ENCODE measurements around the gene SVIL.
"Not testable (repeated sequence)": the region's sequence is repeated elsewhere in the genome, so short reads cannot be mapped to it uniquely, and the experiment has no call there.

The SVIL gene

DNA sequence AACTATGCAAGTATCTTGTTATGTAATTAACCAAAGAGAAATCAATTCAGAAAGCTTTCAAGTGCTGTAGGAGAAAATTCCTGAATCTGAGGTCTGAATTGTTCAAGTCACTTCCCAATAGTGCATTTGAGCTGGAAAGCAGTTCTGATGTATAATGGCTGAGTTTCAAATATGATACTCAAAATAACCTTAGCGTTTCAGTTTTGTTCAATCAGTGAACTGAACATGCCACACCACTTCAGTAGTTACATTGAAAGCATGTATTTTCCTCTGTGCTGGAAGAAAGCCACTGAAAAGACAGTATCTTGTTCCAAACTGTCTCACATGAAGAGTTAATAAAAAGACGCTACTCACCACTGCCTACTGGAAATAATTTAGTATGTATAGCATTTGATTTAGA lies 64.5 kb downstream of the SVIL start:
- DNase-seq: not testable (repeated sequence)

DNA sequence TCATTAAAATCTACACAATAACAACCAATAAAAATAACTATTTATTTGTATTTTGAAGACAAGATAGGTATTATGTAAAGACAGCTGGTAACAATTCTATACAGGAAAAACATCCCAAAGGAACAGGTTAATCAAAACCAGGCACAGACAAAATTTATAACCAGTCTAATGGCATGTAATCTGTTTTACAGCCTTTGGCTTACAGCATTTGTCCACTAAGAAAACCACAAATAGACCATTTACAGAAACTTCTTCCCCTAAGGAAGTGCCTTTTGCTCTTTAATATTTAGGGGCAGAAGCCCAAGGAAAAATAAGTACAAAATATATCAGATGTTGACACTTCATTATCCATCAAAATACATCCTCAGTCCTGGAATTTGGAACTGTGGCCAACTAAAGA lies 65.0 kb downstream of the SVIL start:
- DNase-seq: no peak

DNA sequence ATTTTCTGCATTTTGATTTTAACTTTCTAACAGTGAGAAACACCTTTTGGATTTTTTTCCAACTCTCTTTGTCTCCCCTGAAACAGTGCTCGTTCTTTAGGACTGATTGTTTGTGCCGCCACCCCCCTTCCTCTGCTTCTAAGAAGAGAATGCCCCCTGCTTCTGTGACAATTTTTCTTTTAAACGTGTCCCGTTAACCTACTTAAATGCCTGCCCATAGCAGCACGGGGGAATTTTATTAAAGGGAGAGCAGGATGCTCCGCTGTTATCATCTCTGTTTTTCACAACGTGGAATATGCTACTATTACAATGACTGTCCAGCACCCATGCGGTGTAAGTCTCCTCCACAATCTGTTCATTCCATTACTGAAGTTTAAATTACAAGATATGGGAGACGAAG lies 67.8 kb downstream of the SVIL start:
- DNase-seq: no peak

GRCh38 chr10:29566209-29566608 lies 68.6 kb downstream of the SVIL start:
- not testable (repeated sequence) for DNase-seq

- no peak for DNase-seq
Observed at GRCh38 chr10:29563420-29564035, 71.2 kb downstream of the SVIL start.

DNA sequence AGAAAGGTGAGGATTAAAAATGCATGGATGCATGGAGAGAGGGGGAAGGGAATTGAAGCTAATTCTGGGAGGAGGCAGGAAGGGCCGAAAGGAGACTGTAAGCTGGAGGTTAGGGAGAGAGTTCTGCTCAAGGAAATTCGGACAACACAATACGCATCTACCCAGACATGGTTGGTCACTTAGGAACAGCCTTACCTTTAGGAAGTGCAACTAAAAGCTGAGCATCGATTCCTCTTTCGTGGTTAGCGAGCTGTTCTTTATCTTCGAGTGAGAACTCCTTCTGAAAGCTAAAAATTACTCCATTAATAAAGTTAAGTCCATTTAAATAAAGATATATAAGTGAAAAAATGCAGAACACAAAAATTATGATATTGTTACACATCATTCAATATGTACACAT lies 71.8 kb downstream of the SVIL start:
- not testable (repeated sequence) for DNase-seq

- DNase-seq: no peak
Observed at GRCh38 chr10:29559996-29560395, 74.8 kb downstream of the SVIL start.

DNA sequence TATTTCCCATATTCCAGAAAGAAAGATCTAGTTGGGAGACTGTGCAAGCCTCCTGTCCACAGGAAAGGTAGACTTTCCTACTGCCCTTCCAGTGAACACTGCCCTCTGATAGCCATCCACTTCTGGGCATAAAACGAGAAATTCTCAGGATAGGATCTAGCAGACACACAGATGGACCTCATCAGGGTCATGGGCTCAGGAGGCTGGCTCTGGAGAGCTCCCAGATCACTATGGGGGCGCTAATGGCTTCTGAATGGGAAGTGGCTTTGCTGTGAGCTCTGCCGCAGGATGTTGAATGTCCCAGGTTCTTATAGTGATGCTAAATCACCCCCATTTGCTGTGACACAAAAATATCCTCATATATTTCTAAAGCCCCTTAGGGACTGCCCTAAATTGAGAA lies 77.1 kb downstream of the SVIL start:
- no peak for DNase-seq

DNA sequence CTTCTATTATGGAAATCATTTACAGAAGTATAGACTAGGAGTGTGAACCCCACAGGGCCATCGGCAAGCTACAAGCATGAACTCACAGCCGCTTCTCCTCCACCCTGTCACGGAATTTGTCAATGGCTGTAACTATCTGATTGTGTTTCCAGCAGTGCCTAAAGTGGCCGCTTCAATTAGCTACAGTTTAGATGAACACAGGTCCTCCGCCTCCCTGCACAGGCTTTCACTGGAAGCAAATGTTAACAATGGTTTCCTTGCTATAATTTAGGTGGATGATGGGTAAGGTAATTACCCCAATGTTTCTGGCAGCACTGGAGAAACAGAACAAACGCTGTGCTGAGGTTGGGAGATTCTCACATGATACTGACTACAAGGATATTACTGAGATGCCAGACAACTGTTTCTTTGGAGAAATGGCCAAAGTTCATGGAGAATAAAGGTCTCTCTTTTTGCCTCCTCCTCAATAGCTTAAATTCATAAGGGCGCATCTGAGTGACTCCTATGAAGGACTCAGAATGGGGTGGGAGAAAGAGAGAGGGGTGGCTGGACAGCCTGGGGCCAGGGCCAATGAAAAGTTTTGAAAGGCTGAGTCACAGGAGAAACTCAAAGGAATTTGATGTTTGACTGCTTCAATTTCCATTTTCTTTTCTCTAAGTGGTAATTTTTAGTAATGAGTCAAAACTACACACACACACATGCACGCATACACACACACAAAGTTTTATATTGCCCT lies 78.9 kb downstream of the SVIL start:
- no peak for DNase-seq

- no peak for DNase-seq
Observed at GRCh38 chr10:29555091-29555745, 79.6 kb downstream of the SVIL start.

- DNase-seq: no peak
Observed at GRCh38 chr10:29554660-29555059, 80.1 kb downstream of the SVIL start.

DNA sequence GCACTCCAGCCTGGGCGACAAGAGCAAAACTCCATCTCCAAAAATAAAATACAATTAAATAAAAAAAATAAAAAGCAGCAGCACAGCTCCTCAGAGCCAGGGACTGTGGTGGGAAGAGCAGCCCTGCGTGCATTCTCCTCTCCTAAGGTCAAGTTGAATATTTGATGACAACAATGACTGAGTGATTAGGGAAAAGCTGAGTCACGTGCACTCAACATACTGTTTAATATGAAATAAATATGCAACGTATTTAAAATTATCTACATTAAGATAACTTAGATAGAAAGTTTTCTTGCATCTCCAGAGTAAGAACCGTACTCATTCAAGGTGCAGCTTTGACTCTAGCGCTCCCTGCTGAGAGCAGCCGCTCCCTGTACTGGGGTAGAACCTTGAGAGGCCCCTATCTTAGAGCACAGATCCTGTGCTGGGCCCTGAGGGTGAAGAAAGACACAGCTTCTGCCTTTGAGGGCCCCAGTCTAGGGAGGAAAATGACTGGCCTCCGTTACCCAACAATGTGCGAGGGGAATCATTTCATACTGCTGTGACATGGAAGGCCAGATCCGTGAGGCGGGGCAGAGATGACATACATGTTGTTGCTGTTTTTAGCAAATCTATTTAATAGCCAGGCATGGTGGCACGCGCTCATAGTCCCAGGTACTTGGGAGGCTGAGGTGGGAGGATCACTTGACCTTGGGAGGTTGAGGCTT lies 81.1 kb downstream of the SVIL start:
- no peak for DNase-seq

GRCh38 chr10:29553116-29553515 lies 81.7 kb downstream of the SVIL start:
- DNase-seq: not testable (repeated sequence)

- not testable (repeated sequence) for DNase-seq
Observed at GRCh38 chr10:29549493-29549892, 85.3 kb downstream of the SVIL start.

- no peak for DNase-seq
Observed at GRCh38 chr10:29546773-29547313, 87.9 kb downstream of the SVIL start.

GRCh38 chr10:29545122-29545521 lies 89.6 kb downstream of the SVIL start:
- no peak for DNase-seq

DNA sequence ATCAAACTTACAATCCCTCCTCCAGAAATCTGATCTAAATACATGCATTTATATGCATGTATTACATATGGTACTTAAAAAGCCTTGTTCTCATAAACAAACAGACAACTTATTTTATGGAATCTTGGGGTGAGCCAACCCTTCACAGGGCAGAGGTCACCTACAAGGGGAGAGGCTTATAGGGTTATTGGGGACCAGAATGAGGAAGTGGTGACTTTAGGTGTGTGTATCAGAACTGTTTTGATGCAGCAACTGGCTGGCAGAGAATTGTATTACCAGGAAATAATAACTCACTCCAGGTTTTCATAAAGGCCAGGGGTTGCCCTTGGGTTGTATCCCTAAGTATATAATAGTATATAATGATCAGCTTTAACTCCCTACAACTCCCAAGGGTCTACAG lies 91.1 kb downstream of the SVIL start:
- DNase-seq: no peak

- no peak for DNase-seq
Observed at GRCh38 chr10:29542723-29543122, 92.0 kb downstream of the SVIL start.

DNA sequence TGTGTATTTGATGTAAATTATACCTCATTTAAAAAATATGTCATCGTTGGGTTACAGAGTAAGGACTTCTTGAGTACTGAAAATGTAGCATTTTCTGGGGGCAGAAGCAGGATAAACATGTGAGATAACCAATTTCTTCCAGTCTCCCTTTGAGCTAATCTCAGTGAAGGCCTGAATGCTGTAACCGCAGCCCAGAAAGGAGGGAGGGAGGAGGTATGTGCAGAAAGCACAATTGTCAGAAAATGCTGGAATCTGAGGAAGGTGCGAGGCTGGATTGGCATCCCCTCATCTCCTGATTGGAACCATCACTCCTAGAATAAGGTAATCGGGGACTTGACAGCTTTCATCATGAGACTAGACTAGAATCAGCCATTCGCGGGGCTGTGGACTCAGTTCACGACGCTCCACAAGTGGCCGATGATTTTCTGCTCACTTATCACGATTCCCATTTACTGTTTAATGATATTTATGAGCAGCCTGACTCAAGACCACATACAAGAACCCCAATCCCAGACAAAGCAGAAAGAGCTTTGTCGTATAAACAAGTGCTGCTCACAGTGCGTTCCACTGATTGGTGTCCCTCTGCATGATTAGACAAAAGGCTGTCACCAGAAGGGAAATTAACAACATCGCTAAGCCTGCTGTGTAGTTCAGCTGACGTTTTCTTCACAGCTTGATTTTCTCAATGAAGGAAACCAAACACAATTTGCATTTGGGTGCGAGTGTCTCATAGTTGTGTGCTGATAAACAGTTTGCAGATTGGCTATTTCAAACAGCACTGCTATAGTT lies 93.2 kb downstream of the SVIL start:
- no peak for DNase-seq

DNA sequence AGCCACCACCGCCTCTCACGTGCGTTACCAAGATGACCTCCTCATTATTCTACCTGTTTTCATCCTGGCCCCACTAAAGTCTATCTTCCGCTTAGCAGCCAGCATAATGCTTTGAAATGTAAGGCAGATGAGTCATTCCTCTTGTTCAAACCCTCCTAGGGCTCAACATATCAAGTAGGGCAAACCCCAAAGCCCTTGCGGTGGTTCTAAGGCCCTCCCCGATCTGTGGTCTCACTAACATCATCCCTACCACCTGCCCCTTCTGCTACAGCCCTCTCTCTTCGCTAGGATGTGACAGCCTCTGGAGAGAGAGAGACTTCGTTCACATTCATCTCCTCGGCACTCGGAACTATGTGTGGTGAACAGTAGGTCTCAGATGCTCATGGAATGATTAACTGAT lies 94.8 kb downstream of the SVIL start:
- no peak for DNase-seq

DNA sequence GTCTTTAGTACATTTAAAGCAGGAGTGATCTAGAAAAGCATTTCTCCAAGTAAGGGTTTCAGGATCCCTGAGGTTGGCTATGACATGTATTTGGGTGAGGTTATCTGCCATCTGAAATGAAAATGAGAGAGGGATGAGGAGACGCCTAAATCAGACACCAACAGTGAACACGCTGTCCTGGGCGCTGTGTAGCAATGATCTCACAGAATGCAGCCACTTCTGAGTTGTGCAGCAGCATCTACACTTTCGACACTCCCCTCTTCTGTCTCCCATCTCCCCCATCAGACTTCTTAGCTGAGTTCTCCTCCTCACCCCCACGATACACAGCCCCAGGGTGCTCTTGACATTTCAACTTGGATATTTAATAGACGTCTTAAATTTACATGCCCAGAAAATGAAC lies 95.4 kb downstream of the SVIL start:
- DNase-seq: no peak

DNA sequence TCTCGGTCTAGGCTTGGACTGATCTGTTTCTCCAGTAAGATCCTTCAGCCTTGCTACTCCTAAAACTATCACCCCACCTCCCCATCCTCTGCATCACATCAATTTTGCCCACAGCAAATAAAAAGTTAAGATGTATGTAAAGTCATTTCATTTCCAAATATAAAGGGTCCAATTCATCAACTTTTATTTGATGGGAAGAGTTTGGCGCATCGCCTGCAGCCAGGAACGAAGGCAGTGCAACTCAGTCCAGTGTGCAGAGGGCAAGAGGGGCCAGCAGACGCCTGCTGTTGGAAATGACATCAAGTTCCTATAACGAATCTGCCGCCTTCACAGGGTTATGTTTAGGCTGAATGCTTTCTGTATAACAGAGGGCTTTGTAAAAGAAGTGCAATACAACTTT lies 97.0 kb downstream of the SVIL start:
- no peak for DNase-seq

DNA sequence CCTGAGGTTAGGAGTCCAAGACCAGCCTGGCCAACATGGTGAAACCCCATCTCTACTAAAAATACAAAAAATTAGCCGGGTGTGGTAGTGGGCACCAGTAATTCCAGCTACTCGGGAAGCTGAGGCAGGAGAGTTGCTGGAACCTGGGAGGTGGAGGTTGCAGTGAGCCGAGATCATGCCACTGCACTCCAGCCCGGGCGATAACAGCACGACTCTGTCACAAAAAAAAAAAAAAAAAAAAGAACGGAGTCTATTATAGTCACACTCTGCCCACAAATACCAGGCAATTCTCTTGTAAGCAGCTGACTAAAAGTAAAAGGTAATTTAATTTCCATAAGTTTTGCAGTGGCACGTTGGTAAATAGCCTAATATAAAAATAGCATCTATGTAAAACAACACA lies 98.1 kb downstream of the SVIL start:
- not testable (repeated sequence) for DNase-seq

Data from GDM1 (cell line).